H1 (cell line): ENCODE data around the gene PLA2R1. TPM values are rescaled to one million over a fixed set of nuclear protein-coding genes. Genes with fewer than 3 reads are reported as not detected.

Experiments used
- CTCF ChIA-PET: fragments of 300-600 bp; sonication (Branson Sonifier 250); formaldehyde crosslinking; loops from one replicate; lab custom pipeline; 2021; ENCODE audit not compliant: partially characterized antibody; lab: Charles Lee
- POLR2A ChIA-PET: fragments of 300-600 bp; sonication (Branson Sonifier 250); formaldehyde crosslinking; loops from one replicate; lab custom pipeline; 2021; ENCODE audit warnings: inconsistent platforms; ENCODE audit not compliant: partially characterized antibody; lab: Charles Lee
- DNase-seq, 2 experiments: peaks; one replicate each; pipeline versions ENCODE4 v3.0.0 to v3.0.0-alpha.2; 2010 to 2022; ENCODE audit warnings: low spot score in 2 of 2, low read depth in 1 of 2, mixed read lengths in 1 of 2
- FAIRE-seq: peaks from 2 replicates; lab custom pipeline; 2011; peaks lifted over from hg19 to GRCh38; lab: Jason Lieb, UNC
- H2AFZ ChIP-seq: 2 replicates; pipeline ENCODE4 v1.8.1; 2012; ENCODE audit warnings: low read length, inconsistent platforms
- H2AK5ac ChIP-seq: 2 replicates; pipeline ENCODE4 v1.6.1; 2013; ENCODE audit warnings: low read depth, low read length
- H2BK120ac ChIP-seq: replicated peaks from 2 replicates; pipeline ENCODE3; 2013; ENCODE audit warnings: low read depth, low read length, inconsistent platforms
- H2BK12ac ChIP-seq: 2 replicates; pipeline ENCODE4 v1.6.1; 2013; ENCODE audit warnings: low read depth, low read length
- H2BK15ac ChIP-seq: 2 replicates; pipeline ENCODE4 v1.6.1; 2013; ENCODE audit warnings: low read length
- H2BK20ac ChIP-seq: 2 replicates; pipeline ENCODE4 v1.6.1; 2013; ENCODE audit warnings: low read length
- H2BK5ac ChIP-seq: 2 replicates; pipeline ENCODE4 v1.6.1; 2013; ENCODE audit warnings: low read depth, low read length
- H3K14ac ChIP-seq: 2 replicates; pipeline ENCODE4 v1.6.1; 2013; ENCODE audit warnings: inconsistent platforms; ENCODE audit not compliant: insufficient read length
- H3K18ac ChIP-seq: 2 replicates; pipeline ENCODE4 v1.6.1; 2013; ENCODE audit warnings: low read length; ENCODE audit errors: extremely low read depth
- H3K23ac ChIP-seq: 2 replicates; pipeline ENCODE4 v1.6.1; 2013; ENCODE audit warnings: inconsistent platforms; ENCODE audit not compliant: insufficient read length
- H3K23me2 ChIP-seq: 2 replicates; pipeline ENCODE4 v1.6.1; 2013; ENCODE audit warnings: low read depth, low read length
- H3K27ac ChIP-seq: 2 replicates; pipeline ENCODE4 v1.6.1; 2011; ENCODE audit warnings: low read depth, low read length, inconsistent platforms
- H3K27me3 ChIP-seq, 4 experiments: replicated peaks in 1 of 4; 1 replicate in 1 of 4; 2 replicates in 3 of 4; pipeline versions ENCODE4 v1.6.1 to v1.8.1; 2011 to 2013; ENCODE audit warnings: low read length in 3 of 4, mild to moderate bottlenecking in 3 of 4, inconsistent platforms in 2 of 4, mixed read lengths in 2 of 4, moderate library complexity in 1 of 4; ENCODE audit not compliant: control insufficient read depth in 3 of 4, insufficient read depth in 3 of 4; ENCODE audit errors: extremely low read depth in 1 of 4
- H3K36me3 ChIP-seq, 4 experiments: 2 replicates each; pipeline versions ENCODE4 v1.6.1 to v1.8.1; 2011 to 2013; ENCODE audit warnings: mild to moderate bottlenecking in 4 of 4, low read length in 3 of 4, moderate library complexity in 2 of 4, control low read depth in 1 of 4, inconsistent platforms in 1 of 4; ENCODE audit not compliant: insufficient read depth in 4 of 4, control insufficient read depth in 2 of 4
- H3K4ac ChIP-seq: replicated peaks from 2 replicates; pipeline ENCODE3; 2013; ENCODE audit warnings: low read length, low read depth, mixed read lengths, inconsistent platforms; ENCODE audit not compliant: insufficient read length
- H3K4me1 ChIP-seq, 4 experiments: replicated peaks in 1 of 4; 1 replicate in 1 of 4; 2 replicates in 3 of 4; pipeline versions ENCODE4 v1.6.1 to v1.8.1; 2011 to 2013; ENCODE audit warnings: low read length in 3 of 4, inconsistent platforms in 2 of 4, mixed read lengths in 1 of 4; ENCODE audit not compliant: insufficient read depth in 4 of 4, control insufficient read depth in 3 of 4
- H3K4me2 ChIP-seq, 2 experiments: 2 replicates each; pipeline versions ENCODE4 v1.6.1 to v1.8.1; 2011 to 2013; ENCODE audit warnings: low read depth in 2 of 2, low read length in 2 of 2, control low read depth in 1 of 2, inconsistent platforms in 1 of 2, mild to moderate bottlenecking in 1 of 2; ENCODE audit not compliant: insufficient read depth in 1 of 2
- H3K4me3 ChIP-seq, 4 experiments: fragments of 200-600, 300-600 bp in 1 of 4; sonication (generic), shearing (Covaris generic), sonication (Bioruptor Twin) in 1 of 4; 2 replicates each; pipeline versions ENCODE4 v1.5.1 to v1.8.1; 2011 to 2016; ENCODE audit warnings: low read length in 4 of 4, low read depth in 3 of 4, control low read depth in 2 of 4, inconsistent platforms in 2 of 4, mild to moderate bottlenecking in 2 of 4, mixed read lengths in 1 of 4, moderate library complexity in 1 of 4; ENCODE audit not compliant: insufficient read depth in 2 of 4; ENCODE audit errors: extremely low read depth in 1 of 4
- H3K56ac ChIP-seq: replicated peaks from 2 replicates; pipeline ENCODE3; 2013; ENCODE audit warnings: low read depth, mild to moderate bottlenecking, mixed read lengths, low read length, inconsistent platforms; ENCODE audit not compliant: insufficient read length
- H3K79me1 ChIP-seq: 2 replicates; pipeline ENCODE4 v1.6.1; 2013; ENCODE audit warnings: low read depth, low read length, control low read depth
- H3K79me2 ChIP-seq, 2 experiments: 2 replicates each; pipeline versions ENCODE4 v1.6.1 to v1.8.1; 2012 to 2013; ENCODE audit warnings: low read length in 2 of 2, mild to moderate bottlenecking in 2 of 2, inconsistent platforms in 1 of 2; ENCODE audit not compliant: insufficient read depth in 2 of 2, control insufficient read depth in 1 of 2
- H3K9ac ChIP-seq, 4 experiments: replicated peaks in 1 of 4; 1 replicate in 1 of 4; 2 replicates in 3 of 4; pipeline versions ENCODE4 v1.6.1 to v1.8.1; 2011 to 2013; ENCODE audit warnings: low read depth in 3 of 4, low read length in 3 of 4, control low read depth in 2 of 4, mild to moderate bottlenecking in 2 of 4, moderate library complexity in 2 of 4, inconsistent platforms in 1 of 4; ENCODE audit errors: extremely low read depth in 1 of 4
- H3K9me3 ChIP-seq, 2 experiments: 2 replicates each; pipeline versions ENCODE4 v1.6.1 to v1.8.1; 2012 to 2013; ENCODE audit warnings: mild to moderate bottlenecking in 2 of 2, moderate library complexity in 2 of 2, control low read depth in 1 of 2, inconsistent platforms in 1 of 2, low read depth in 1 of 2, low read length in 1 of 2, mixed read lengths in 1 of 2; ENCODE audit not compliant: insufficient read depth in 2 of 2
- H4K20me1 ChIP-seq, 2 experiments: replicated peaks in 1 of 2; 2 replicates each; pipeline versions ENCODE3 to v1.8.1; 2011 to 2013; ENCODE audit warnings: inconsistent platforms in 2 of 2, low read length in 2 of 2, mild to moderate bottlenecking in 1 of 2; ENCODE audit not compliant: insufficient read depth in 2 of 2, control insufficient read depth in 1 of 2
- H4K5ac ChIP-seq: 2 replicates; pipeline ENCODE4 v1.6.1; 2013; ENCODE audit warnings: low read length, low read depth, mixed read lengths, inconsistent platforms; ENCODE audit not compliant: insufficient read length
- H4K8ac ChIP-seq: 2 replicates; pipeline ENCODE4 v1.8.0; 2013; ENCODE audit warnings: mild to moderate bottlenecking, moderate library complexity, low read length, inconsistent platforms; ENCODE audit not compliant: insufficient read depth; ENCODE audit errors: extremely low read depth
- H4K91ac ChIP-seq: replicated peaks from 2 replicates; pipeline ENCODE3; 2013; ENCODE audit warnings: low read length, mixed read lengths, inconsistent platforms; ENCODE audit not compliant: insufficient read length
- CHD7 ChIP-seq: fragments of 300-600 bp; sonication (generic); IDR thresholded peaks from 2 replicates; pipeline ENCODE4 v1.7.1; 2012; ENCODE audit warnings: low read length, moderate library complexity, mild to moderate bottlenecking, inconsistent platforms; ENCODE audit not compliant: insufficient replicate concordance
- WGBS, 2 experiments: shearing (Covaris generic) in 1 of 2; methylation state at CpG; one replicate each; pipeline versions ENCODE4 v1.1.6 to v1.1.7; 2013 to 2015; ENCODE audit warnings: low lambda C conversion rate in 2 of 2, mixed read lengths in 2 of 2, inconsistent platforms in 1 of 2, low coverage in 1 of 2, missing lambda C conversion rate in 1 of 2; ENCODE audit not compliant: insufficient replicate concordance in 2 of 2, insufficient coverage in 1 of 2, insufficient read length in 1 of 2; ENCODE audit errors: extremely low coverage in 1 of 2, missing lambda C conversion rate in 1 of 2; 5-methylcytosine and 5-hydroxymethylcytosine counted together
- polyA plus RNA-seq, 7 experiments: library from polyadenylated mRNA; depleted of rRNA in 3 of 7; stranded (reverse) in 5 of 7; unstranded in 2 of 7; fragments of >200 nt in 5 of 7; fragments of 200-250 nt in 2 of 7; gene quantifications; 1 replicate in 5 of 7; 2 replicates in 1 of 7; 4 replicates in 1 of 7; pipeline versions ENCODE4 v1.2.1 to v1.2.3, GENCODE V29; 2011 to 2013; ENCODE audit warnings: missing spikeins in 2 of 7, mixed read lengths in 2 of 7
- total RNA-seq: library from RNA; stranded (reverse); fragmentation: NEBNext Ultra II Directional; extraction: Animal tissue kit (Norgen Biotek cat#: 25700); gene quantifications from 2 replicates; pipeline ENCODE4 v1.2.1, GENCODE V29; 2021

PLA2R1 gene
- total and polyA plus RNA-seq, 2 of the 8 experiments (the other 6 are each of a cell fraction or from before 2014, with no cell fraction given): 0.65 to 1.5 TPM

DNA sequence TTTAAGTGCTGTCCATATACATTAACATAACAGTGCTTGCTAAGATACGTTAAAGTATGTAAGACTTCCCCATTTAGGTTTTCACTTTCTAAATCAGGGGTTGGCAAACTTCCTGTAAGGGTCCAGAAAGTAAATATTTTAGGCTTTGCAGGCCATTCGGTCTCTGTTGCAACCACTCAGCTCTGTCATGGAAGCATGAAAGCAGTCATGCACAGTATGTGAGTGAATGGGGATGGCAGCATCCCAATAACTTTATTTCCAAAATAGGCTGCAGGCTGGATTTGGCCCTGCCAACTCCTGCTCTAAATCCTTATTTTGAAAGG lies 128.7 kb downstream of the PLA2R1 start:
- no peak overlapping the region for H3K27ac ChIP-seq
- no peak overlapping the region for H2BK120ac ChIP-seq
- H2AFZ ChIP-seq: no peak overlapping the region
- H2BK20ac ChIP-seq: no peak overlapping the region
- H3K23ac ChIP-seq: no peak overlapping the region
- no peak for FAIRE-seq
- CTCF ChIA-PET: no interaction called here
- H3K36me3 ChIP-seq: no peaks in the 10 kb centered on the region
- no peak overlapping the region for H3K56ac ChIP-seq
- H4K20me1 ChIP-seq: no peaks in the 10 kb centered on the region
- H3K4me2 ChIP-seq: no peak overlapping the region
- no peak overlapping the region for H3K18ac ChIP-seq
- no peaks in the 10 kb centered on the region for H3K79me2 ChIP-seq
- no peaks in the 10 kb centered on the region for H3K27me3 ChIP-seq
- H4K5ac ChIP-seq: no peak overlapping the region
- no peaks in the 10 kb centered on the region for H3K23me2 ChIP-seq
- no peak overlapping the region for H3K4me3 ChIP-seq
- no peak for DNase-seq
- H4K91ac ChIP-seq: no peak overlapping the region
- H2BK15ac ChIP-seq: no peak overlapping the region
- H2AK5ac ChIP-seq: no peak overlapping the region
- POLR2A ChIA-PET: no interaction called here
- no peak overlapping the region for H3K9ac ChIP-seq
- no peaks in the 10 kb centered on the region for H3K79me1 ChIP-seq
- no peak overlapping the region for H3K14ac ChIP-seq
- no peak overlapping the region for H2BK5ac ChIP-seq
- no peak overlapping the region for H4K8ac ChIP-seq
- no peak overlapping the region for H3K4ac ChIP-seq
- no peak overlapping the region for H2BK12ac ChIP-seq
- H3K4me1 ChIP-seq: no peaks in the 10 kb centered on the region
- no peaks in the 10 kb centered on the region for H3K9me3 ChIP-seq
- WGBS, 2 experiments: 90% methylated on average over 2 of the region's 2 CpGs; no CpG with 5 or more reads in 1 of the 2 experiments
- no peak for TF ChIP-seq CHD7
